ENCODE measurements around the gene XPNPEP2.
A peak's percentile ranks its signal among the peaks of the same experiment; 100 is the strongest.
"Not testable (repeated sequence)": the region's sequence is repeated elsewhere in the genome, so short reads cannot be mapped to it uniquely, and the experiment has no call there.

Gene XPNPEP2

DNA sequence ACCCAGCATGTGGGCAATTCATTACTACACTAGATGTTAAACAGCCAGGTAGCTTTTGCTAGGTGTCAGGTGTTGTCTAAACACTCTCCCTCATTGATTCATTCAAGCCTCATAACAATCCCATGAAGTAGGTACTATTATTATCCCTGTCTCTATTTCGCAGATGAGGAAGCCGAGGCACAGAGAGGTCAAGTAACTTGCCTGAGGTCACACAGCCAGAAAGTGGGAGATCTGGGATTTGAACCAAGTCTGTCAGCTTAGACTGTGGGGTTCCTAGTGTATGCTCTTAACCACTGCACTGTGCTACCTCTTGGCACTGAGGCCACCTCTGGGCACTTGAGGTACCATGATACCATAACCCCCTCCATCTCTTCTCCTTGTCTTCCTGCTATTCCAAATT is 17.4 kb upstream of the XPNPEP2 start:
- DNase-seq = no peak

DNA sequence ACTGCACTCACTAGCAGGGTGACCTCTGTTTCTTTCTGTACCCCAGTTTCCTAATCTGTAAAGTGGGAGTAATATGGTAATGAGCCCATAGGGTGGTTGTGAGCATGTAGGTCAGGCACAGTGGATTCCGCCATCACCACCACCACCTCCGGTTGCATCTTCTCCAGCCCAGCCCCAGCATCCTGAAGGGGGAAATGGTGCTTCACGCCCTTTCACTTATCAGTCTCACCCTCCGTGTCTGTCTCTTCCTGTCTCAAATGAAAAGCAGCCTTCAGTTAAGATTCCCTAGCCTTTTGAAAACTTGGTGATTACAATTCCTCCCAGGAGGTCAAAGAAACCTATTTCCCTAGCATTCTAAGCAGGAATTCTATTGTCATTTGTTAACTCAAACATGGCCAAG is 16.9 kb upstream of the XPNPEP2 start:
- no peak for DNase-seq

DNA sequence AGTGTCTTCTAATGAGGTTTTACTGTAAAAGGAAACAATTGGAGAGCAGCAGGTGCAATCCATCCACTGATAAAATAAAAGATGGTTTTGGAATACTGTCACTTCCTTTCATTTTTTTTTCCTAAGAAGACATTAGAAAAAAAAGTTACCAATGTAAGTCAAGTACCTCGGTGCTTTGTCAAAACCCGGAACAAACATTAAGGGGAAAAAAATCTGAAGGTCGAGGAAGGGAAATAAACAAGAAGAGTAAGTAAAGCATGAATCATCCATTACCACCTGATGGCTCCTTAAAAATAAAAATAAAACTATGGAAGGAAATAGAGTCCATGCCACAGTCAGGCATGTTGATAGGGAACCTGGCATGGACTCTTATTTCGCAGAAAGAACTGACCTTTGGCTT is 15.3 kb upstream of the XPNPEP2 start:
- no peak for DNase-seq

DNA sequence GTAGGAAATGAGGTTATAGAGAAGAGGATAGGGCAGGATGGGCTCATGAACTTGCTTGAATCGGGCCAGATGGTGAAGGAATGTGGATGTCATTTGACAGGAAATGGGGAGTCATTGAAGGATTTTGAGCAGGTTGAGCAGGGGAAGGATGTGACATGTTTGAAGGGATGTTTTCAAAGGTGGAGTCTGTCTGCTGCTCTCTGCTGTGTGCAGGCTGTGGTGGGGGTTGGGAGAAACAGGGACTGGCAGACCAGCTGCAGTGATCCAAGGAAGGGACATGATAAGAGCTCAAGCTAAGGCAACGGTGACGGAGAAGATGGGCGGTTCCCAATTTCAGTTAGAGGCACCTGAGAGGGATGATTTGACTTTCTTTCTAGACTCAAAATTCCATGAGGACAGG is 14.0 kb upstream of the XPNPEP2 start:
- DNase-seq = no peak

DNA sequence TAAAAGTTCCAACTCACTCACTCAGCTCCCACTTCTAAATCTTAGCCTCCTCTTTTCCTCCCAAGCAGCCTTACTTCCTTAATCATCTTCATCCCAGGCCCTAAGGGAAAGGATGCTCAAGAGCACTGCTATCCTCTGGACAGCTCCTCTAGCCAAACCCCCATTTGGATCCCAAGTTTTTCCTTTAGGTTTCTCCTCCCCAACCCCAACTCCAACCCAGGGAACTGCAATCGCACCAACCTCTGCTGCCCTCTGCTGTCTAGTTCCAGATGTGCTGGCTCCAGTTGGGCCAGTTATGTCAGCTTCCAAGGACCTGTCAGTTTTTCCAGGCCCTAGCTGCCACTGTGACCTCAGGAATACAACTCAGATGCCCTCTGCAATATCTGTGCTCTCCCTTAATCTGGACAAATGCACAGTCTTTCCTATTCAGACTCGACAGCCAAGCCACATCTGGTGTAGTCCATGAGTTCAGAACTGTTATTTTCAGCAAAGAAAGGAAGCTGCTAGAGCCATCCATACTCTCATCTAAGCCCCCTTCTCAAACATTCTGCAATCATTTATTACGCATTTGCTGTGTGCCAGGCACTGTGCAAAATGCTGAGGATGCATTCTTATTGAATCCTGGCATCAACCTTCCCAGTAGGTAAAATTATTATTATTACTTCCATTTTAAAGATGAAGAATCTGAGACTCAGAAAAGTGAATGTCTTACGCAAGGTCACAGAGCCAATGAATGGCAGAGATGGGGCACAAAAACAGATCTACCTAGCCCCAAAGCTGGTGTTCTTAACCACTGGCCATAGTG is 12.3 kb upstream of the XPNPEP2 start:
- peak; percentile 56 for DNase-seq

DNA sequence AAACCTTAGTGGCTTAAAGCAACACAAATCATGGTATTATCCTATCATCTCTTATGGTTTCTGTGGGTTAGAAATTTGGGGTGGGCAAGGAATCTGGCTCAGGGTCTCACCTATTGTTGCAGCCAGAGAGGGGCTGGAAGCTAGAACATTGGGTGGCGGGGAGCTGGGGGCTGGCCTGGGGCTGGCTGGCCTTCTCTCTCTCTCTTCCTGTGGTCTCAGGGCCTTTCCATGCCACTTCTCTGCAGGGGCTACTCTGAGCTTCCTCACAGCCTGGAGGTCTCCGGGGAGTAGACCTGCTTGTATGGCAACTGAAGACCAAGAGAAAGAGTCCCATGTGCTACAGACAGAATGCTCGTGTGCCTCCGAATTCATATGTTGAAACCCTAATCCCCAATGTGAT is 10.7 kb upstream of the XPNPEP2 start:
- no peak for DNase-seq

DNA sequence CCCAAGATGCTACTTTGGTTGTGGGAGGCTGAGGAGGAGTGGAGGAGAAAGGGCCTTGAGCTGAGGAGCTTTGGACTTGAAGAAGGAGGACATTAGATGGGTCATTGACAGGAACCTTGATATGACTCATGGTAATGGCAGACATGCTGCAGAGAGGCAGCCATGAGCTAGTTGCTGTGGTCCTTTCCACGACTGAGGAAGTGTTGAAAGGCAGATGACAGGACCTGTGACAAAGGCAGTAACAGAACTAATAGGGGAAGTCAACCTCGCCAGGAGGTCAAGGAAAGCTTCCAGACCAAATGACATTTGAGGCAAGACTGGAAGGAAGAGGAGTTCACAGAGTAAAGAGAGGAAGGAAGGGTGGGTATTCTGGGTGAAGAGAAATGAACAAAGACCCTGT is 7.6 kb upstream of the XPNPEP2 start:
- no peak for DNase-seq

DNA sequence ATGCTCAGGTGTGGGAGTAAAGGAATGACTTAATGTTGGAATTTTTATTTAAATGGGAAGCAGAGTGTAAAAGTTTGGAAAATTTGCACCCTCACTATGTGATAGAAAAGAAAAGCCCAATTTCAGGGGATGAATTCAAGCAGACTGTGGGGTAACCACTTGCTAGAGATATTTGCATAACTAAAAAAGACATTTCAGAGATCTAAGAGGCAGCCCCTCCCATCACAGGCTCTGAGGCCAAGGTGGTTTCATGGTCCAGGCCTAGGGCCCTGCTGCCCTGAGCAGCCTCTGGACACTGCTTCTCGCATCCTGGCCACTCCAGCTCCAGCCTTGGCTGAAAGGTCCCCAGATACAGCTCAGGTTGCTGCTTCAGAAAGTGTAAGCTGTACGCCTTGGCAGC is 5.9 kb upstream of the XPNPEP2 start:
- DNase-seq = no peak

DNA sequence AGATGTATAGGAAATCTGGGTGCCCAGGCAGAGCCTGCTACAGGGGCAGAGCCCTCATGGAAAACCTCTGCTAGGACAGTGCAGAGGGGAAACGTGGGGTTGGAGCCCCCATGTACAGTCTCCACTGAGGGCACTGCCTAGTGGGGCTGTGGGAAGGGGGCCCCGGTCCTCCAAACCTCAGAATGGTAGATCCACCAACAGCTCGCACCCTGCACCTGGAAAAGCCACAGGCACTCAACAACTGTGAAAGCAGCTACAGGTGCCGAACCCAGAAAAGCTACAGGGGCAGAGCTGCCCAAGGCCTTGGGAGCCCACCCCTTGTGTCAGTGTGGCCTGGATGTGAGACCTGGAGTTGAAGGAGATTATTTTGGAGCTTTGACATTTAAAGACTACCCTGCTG is 5.4 kb upstream of the XPNPEP2 start:
- no peak for DNase-seq

DNA sequence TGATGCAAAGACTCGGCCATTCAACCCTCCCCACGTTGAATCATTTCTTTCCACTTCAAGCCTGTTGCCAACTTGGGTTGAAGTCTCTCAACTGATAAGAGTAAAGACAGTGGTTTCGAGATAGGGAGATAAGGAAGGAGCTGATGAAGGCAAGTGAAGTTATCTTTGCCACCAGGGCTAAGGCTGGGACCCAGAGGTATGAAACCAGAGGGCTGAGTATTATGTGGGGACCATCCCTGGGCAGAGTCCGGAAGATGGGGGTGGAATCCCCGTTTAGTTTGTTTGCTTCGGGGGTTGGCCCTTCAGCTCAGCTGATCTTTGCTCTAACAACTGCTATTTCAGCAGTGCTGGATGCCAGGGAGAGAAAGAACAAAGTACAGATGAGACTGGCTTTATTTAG is 2.3 kb upstream of the XPNPEP2 start:
- DNase-seq = peak; percentile 51

DNA sequence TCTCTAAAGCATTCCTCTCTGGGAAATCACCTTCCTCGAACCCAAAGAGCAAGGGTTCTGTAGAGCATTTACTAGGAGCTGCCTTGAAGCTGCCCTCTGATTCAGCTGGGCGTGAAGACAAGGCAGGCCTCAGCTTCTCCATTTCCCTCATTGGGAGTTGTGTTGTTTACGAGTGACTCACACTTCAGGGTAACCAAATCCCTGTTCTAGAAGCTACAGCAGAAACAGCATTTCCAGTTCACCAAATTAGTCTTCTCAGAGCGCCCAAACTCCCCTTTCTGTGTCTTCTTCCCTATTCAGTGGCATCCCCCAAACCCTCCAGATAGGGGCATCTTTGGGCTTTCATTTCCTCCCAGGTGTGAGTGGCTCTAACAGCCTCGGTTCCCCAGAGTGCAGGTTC is 863 bp upstream of the XPNPEP2 start:
- DNase-seq = no peak

DNA sequence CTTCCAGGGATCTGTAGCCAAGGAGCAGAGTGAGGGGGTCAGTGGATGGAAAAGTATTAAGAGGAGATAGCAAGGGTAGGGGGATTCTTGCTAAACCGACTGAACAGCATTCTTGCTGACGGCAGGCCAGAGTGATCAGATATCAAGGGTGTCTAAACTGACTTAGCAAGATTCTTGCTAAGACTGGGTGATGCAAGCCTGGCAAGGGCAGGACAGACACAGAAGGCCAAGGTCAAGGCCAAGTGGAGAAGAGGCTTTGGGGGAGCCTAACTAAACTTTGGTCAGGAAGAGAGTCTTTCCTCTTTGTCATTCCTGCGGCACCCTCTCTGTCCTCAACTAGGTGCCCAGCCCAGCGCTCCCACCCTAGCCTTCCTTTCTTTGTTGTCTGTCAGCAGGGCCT is 799 bp downstream of the XPNPEP2 start:
- DNase-seq = peak; percentile 33

DNA sequence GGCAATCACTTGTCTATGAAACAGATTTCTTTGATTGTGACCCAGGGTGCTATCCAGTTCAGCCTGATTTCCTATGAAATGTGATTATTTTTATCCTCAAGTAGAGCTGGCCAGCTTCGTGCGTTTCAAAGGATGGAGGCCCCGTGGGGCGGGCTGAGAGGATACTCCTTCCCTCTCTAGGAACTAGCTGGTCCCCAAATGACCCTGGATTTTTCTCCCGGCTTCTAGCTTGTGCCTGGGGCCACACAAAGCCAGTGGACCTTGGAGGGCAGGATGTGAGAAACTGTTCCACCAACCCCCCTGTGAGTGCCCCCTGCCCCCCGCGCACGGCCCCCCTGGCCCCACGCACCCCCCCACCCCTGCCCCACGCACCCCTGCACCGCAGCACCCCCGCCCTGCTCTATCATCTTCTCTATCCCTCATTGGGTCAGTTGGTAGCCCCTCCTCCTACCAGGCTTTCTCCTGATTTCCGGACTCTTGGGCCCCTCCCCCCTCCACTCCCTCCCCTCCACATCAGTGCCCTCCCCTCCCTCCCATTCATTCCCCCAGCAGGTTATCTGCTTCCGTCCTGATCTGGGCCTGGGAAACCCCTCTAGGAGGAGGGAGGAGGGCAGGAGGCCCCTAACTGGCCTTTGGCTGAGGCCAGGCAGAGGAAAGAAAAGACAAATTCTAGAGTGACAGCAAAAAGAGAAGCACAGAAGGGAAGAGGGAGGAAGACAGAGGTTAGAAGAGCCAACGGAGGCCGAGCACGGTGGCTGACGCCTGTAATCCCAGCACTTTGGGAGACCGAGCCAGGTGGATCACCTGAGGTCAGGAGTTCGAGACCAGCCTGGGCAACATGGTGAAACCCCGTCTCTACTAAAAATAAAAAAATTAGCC is 3.3 kb downstream of the XPNPEP2 start:
- peak; percentile 43 for DNase-seq

DNA sequence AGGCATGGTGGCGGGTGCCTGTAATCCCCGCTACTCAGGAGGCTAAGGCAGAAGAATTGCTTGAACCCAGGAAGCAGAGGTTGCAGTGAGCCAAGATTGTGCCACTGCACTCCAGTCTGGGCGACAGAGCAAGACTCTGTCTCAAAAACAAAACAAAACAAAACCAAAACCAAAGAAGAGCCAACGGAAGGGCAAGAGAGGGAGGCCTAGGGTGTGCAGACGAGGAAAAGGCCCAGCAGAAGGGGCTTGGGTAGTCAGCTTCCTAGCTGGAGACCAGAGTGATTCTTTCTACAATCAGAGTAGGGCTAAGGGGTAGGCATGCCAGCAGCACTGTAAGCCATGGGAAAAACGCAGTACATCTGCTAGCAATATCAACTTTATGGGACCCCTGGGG is 4.0 kb downstream of the XPNPEP2 start:
- DNase-seq = not testable (repeated sequence)

DNA sequence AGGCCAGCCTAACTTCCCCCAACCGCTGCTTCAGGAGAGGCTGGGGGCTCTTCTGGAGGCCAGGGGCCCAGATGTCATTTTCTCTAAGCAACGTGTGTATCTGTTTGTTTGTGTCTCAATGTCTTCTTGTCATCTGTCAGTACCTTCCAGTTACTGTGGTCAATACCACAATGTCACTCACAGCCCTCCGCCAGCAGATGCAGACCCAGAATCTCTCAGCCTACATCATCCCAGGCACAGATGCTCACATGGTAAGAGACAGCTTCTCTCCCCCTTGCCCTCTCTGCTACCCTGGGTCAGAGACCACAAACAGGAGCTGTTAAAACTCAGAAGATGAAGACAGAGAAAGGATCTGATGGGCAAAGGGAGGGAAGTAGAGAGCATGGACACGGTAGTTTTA is 5.0 kb downstream of the XPNPEP2 start:
- DNase-seq = no peak

DNA sequence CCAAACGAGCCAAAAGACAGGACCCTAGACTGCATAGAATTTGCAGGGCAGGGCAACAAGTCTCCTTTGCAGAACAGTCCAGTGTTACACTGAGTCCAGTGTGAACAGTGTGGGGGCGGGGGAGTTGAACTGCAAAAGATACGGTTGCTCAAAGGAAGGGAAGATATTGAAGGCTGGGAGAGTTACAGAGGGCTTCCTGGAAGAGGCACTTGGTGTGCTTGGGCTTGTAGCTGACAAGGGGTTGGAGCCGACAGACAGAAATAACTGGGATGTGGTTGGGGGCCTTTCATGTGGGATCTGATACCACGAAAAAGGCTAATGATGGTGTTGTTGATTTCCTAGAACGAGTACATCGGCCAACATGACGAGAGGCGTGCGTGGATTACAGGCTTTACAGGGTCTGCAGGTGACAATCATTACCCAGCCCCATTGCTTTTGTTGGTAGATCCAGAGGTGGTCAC is 6.1 kb downstream of the XPNPEP2 start:
- DNase-seq = no peak

DNA sequence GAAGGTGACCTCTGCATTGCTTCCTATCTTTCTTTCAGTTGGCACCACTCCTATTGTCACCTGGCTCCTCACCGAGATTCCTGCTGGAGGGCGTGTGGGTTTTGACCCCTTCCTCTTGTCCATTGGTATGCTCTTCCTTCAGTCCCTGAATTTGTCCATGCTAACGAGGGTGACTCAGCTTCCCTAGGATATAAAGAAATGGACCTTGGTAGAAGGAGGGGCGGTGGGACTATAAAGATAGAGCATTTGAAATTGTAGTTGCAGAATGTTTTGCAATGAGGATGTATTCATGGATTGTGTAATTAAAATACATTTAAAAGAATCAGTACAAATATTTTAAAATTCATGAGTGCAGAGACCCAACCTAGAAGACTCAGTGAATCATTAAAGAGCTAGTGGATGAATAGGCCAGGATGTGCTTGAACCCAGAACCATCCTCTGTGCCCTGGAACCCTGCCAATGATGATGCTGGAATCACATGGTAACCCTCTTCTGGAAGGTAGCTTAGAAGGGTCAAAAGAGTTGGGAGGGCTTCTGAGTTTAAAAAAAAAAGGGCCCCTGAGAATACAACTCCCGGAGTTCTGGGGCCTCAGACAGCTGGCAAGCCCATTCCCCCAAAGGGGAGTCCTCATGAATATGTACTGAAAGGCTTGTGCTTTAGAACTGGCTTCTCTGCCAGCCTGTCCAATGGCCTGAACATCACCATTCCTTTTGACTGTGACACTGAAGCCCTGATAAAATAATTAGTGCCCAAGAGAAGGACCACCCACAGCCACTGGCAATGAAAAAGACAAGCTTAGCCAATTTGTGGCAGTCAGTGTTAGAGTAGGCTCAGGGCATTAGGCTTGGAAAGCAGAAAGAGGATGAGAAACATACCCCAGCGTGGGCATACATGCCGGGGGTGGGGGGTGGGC is 8.0 kb downstream of the XPNPEP2 start:
- DNase-seq = no peak

DNA sequence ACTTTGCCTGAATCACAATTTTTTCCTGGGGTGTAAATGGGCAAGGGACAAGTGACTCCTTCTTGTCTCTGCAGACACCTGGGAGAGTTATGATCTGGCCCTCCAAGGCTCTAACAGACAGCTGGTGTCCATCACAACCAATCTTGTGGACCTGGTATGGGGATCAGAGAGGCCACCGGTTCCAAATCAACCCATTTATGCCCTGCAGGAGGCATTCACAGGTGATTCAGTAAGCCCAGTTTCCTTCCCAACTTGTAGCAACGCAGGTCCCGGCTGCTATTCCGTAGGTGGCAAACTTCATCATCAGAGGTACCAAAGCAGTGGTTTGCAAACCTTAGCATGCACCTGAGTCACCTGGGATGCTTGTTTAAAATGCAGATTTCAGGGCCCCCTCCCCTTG is 8.8 kb downstream of the XPNPEP2 start:
- DNase-seq = no peak

DNA sequence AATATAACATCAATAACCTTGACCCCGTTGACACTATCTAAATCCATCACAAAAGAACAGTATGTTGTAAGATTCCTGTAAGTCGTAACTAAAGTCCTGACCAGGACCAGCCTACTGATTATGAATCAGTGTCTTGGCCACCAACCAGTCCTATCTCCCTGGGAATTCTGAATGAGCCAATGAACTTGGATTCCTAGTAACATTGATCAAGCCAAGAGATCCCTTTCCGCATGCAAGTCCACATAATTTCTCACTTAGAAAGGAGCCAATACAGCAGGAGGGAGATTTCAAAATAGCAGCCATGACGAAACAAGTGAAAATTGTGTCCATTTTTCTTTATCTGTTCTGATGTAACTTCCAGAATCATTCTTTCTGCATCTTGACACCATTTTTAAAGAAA is 9.5 kb downstream of the XPNPEP2 start:
- DNase-seq = no peak

DNA sequence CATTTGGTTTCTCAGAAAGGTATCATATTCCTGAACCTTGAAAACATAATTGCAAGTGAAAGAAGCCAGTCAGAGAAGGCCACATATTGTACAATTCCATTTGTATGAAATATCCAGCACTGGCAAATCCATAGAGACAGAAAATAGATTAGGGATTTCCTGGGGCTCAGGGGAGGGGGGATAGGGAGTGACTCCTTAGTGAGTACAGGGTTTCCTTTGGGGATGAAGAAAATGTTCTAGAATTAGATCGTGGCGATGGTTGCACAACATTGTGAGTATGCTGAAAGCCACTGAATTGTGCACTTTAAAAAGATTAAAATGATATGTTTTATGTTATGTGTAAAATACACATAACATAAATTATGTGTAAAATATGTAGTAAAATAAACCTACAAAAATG is 10.3 kb downstream of the XPNPEP2 start:
- no peak for DNase-seq

DNA sequence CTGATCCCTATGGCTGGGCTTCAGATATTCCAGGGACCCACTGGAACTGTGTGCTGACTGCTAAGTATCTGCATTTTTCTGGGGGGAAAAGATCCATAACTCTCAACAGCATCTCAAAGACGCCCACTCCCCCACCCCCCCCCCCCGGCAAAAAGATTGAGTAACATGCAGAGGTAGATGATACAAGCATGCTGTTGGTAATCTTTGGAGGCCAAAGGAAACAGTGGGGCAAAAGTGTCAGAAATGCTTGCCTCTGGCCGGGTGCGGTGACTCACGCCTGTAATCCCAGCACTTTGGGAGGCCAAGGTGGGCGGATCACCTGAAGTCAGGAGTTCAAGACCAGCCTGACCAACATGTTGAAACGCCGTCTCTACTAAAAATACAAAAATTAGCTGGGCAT is 12.2 kb downstream of the XPNPEP2 start:
- DNase-seq = no peak

DNA sequence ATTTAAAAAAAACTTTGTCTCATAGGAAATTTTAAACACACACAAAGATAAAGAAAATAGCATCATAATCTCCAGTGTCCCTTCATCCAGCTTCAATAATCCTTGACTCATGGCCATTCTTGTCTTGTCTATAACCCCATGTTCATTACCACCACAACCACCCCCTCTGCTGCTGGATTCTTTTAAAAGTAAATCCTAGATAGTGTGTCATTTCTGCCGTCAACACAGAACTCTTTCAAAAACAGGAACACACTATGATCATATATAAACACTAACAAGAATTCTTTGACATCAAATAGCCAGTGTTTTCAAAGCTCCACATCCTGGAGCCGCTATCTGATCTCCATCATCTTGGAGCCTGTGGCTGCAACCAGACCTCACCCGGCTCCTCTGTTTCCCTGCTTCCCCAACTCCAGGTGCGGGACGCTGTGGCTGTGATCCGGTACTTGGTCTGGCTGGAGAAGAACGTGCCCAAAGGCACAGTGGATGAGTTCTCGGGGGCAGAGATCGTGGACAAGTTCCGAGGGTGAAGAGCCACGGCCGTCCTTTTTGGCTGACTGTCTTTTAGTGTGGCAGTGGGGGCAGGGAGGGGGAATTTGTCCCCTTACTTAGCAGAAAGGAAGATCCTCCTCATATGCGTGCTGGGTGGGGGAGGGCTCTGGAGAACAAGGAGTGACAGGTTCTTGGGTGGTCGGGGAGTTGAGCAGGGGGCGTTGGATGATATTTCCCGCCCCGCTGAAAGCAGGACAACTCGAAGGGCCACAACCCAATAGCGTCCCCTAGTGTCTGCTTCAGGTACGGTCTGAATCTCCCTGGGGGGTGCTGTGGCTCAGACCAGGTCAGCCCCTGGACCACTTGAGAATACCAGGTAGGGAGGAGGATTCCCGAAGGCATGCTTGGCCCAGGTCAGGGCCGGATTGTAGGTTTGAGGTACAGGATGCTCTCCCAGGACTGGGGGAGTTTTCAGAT is 15.6 kb downstream of the XPNPEP2 start:
- peak; percentile 27 for DNase-seq
